HepG2 (cell line): ENCODE results near the gene STX2. TPM values are rescaled to one million over a fixed set of nuclear protein-coding genes. Genes with fewer than 3 reads are reported as not detected.

Experiments used
- ATAC-seq: fragments of 200-7000 bp; cut with Tn5 transposase; 3 replicates; pipeline ENCODE4 v1.9.1; 2020; ENCODE audit warnings: mild to moderate bottlenecking, moderate library complexity
- BruUV-seq: library from RNA; stranded (reverse); fragments of 400-500 nt; replicated peaks from 2 replicates; lab custom pipeline; 2021; lab: Mats Ljungman, UMichigan
- CTCF ChIA-PET: fragments of 300-600 bp; formaldehyde crosslinking; extraction: SDS; loops from one replicate; lab custom pipeline; 2021; ENCODE audit warnings: low total read pairs, inconsistent platforms, low intra/inter-chr PET ratio; lab: Yijun Ruan, JAX
- POLR2A ChIA-PET: fragments of 350-600 bp; sonication (Branson Sonifier 250); formaldehyde crosslinking; loops from one replicate; lab custom pipeline; 2020; ENCODE audit warnings: antibody characterized with exemption, inconsistent platforms; lab: Yijun Ruan, JAX
- DNase-seq: peaks from one replicate; pipeline ENCODE4 v3.0.0-alpha.2; 2015; ENCODE audit warnings: low spot score
- FAIRE-seq: peaks from 3 replicates; lab custom pipeline; 2011; peaks lifted over from hg19 to GRCh38; lab: Jason Lieb, UNC
- H2AFZ ChIP-seq: one replicate; pipeline ENCODE4 v1.6.1; 2011; ENCODE audit warnings: low read length, inconsistent platforms
- H3K27ac ChIP-seq: fragments of 300-600 bp; 3 replicates; pipeline ENCODE4 v1.8.0; 2011; ENCODE audit warnings: mixed run types, mild to moderate bottlenecking, mixed read lengths, low read length, inconsistent platforms; ENCODE audit not compliant: insufficient read depth; ENCODE audit errors: extremely low read length
- H3K27me3 ChIP-seq, 2 experiments: fragments of 200-600 bp in 1 of 2; 2 replicates in 1 of 2; 3 replicates in 1 of 2; pipeline versions ENCODE4 v1.6.0 to v1.8.0; 2011; ENCODE audit warnings: low read length in 2 of 2, mild to moderate bottlenecking in 2 of 2, moderate library complexity in 2 of 2, inconsistent platforms in 1 of 2; ENCODE audit not compliant: insufficient read depth in 2 of 2, control insufficient read depth in 1 of 2
- H3K36me3 ChIP-seq, 2 experiments: fragments of 200-600 bp in 1 of 2; replicated peaks in 1 of 2; 2 replicates in 1 of 2; 3 replicates in 1 of 2; pipeline versions ENCODE4 v1.5.1 to v1.8.0; 2011; ENCODE audit warnings: low read length in 2 of 2, inconsistent platforms in 1 of 2; ENCODE audit not compliant: insufficient read depth in 2 of 2, control insufficient read depth in 1 of 2
- H3K4me1 ChIP-seq: 2 replicates; pipeline ENCODE4 v1.5.1; 2012; ENCODE audit warnings: low read length, inconsistent platforms; ENCODE audit not compliant: insufficient read depth
- H3K4me2 ChIP-seq: 2 replicates; pipeline ENCODE4 v1.6.0; 2011; ENCODE audit warnings: low read depth, low read length, inconsistent platforms
- H3K4me3 ChIP-seq, 3 experiments: fragments of 200-600 bp in 1 of 3; sonication (generic), shearing (Covaris generic) in 1 of 3; replicated peaks in 1 of 3; 2 replicates each; pipeline ENCODE4 v1.5.1; 2011 to 2016; ENCODE audit warnings: low read length in 3 of 3, inconsistent platforms in 2 of 3, low read depth in 2 of 3, mild to moderate bottlenecking in 2 of 3, control low read depth in 1 of 3, mixed read lengths in 1 of 3; ENCODE audit not compliant: insufficient read depth in 1 of 3
- H3K79me2 ChIP-seq: one replicate; pipeline ENCODE4 v1.6.1; 2011; ENCODE audit warnings: low read length, inconsistent platforms; ENCODE audit not compliant: insufficient read depth
- H3K9ac ChIP-seq: 2 replicates; pipeline ENCODE4 v1.6.0; 2011; ENCODE audit warnings: mild to moderate bottlenecking, low read depth, low read length, inconsistent platforms; ENCODE audit not compliant: insufficient read depth
- H3K9me3 ChIP-seq: 2 replicates; pipeline ENCODE4 v1.5.1; 2012; ENCODE audit warnings: mild to moderate bottlenecking, low read length
- H4K20me1 ChIP-seq: 2 replicates; pipeline ENCODE4 v1.6.0; 2011; ENCODE audit warnings: inconsistent platforms, mild to moderate bottlenecking, low read length, moderate library complexity; ENCODE audit not compliant: insufficient read depth
- HOXA7 ChIP-seq: sonication (generic); formaldehyde crosslinking; IDR thresholded peaks from 2 replicates; pipeline ENCODE4 v1.8.1; 2022; ENCODE audit warnings: mild to moderate bottlenecking, missing genetic modification reagents, moderate library complexity
- IRX3 ChIP-seq: sonication (generic); formaldehyde crosslinking; IDR thresholded peaks from 2 replicates; pipeline ENCODE4 v1.8.1; 2023; ENCODE audit warnings: mild to moderate bottlenecking, low read depth, missing genetic modification reagents, borderline replicate concordance
- NFE2L1 ChIP-seq: sonication (generic); formaldehyde crosslinking; IDR thresholded peaks from 2 replicates; pipeline ENCODE4 v1.4.0; 2020; ENCODE audit warnings: missing genetic modification reagents, mild to moderate bottlenecking, borderline replicate concordance
- RFXANK ChIP-seq: IDR thresholded peaks from 2 replicates; pipeline ENCODE4 v1.6.1; 2016
- ZSCAN9 ChIP-seq: IDR thresholded peaks from 2 replicates; pipeline ENCODE4 v1.6.1; 2016; ENCODE audit warnings: borderline replicate concordance
- WGBS: methylation state at CpG from one replicate; pipeline ENCODE4 v1.1.6; 2017; ENCODE audit warnings: low lambda C conversion rate; 5-methylcytosine and 5-hydroxymethylcytosine counted together
- in situ Hi-C: cut with HindIII; loops from 2 replicates; pipeline ENCODE4 v1.10.0; 2017; ENCODE audit warnings: low pct_unique_long_range_greater_than_20kb; ENCODE audit not compliant: extremely low pct_ligation_motif_present
- intact Hi-C: fragments of 100-400 bp; cut with micrococcal nuclease; formaldehyde crosslinking; loops from one replicate; pipeline ENCODE4 v1.10.0; 2022; ENCODE audit not compliant: unreplicated experiment
- polyA plus RNA-seq, 8 experiments: library from polyadenylated mRNA; depleted of rRNA in 3 of 8; stranded (reverse) in 7 of 8; unstranded in 1 of 8; fragments of >200 nt; fragmentation: Illumina TruSeq in 4 of 8; extraction: Trizol in 4 of 8; gene quantifications; 2 replicates each; pipeline versions ENCODE4 v1.2.1 to v1.2.3, GENCODE V29; 2011 to 2016; ENCODE audit warnings: low read depth in 4 of 8, missing spikeins in 1 of 8, mixed read lengths in 1 of 8; ENCODE audit not compliant: insufficient read depth in 1 of 8
- total RNA-seq, 5 experiments: library from RNA; depleted of rRNA; stranded (reverse); fragments of >200 nt; fragmentation: Illumina TruSeq; extraction: Trizol; gene quantifications; 2 replicates each; pipeline ENCODE4 v1.2.3, GENCODE V29; 2016; ENCODE audit warnings: low read depth in 1 of 5
- TF ChIP-seq, protein P1 (sequence below): sonication (generic); formaldehyde crosslinking; IDR thresholded peaks from 2 replicates; pipeline ENCODE4 v1.4.0; 2020; ENCODE audit warnings: missing genetic modification reagents
- TF ChIP-seq, protein P2 (sequence below): IDR thresholded peaks from 2 replicates; pipeline ENCODE4 v1.6.1; 2016; ENCODE audit warnings: mild to moderate bottlenecking

The STX2 gene
- total and polyA plus RNA-seq, 2 of the 13 experiments (the other 11 are each of a cell fraction or from before 2014, with no cell fraction given), result 13.4 to 25.1 TPM

DNA sequence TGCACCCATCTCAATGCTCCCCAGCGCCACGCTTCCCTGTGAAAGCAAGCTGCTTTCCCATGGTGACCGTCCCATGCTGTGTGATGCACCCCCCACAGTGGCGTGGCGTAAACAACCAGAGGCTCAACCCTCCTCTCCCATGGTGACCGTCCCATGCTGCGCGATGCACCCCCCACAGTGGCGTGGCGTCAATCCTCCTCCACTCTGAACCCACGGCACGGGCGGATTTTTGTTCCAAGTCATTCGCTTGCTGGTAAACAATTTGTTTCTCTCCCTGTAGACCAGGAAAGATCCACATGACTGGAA, 8.9 kb downstream of the STX2 start:
- intact Hi-C loops, result no loop called here
- DNase-seq, result no peak
- ChIA-PET POLR2A (no interaction called here), CTCF (no interaction called here)
- in situ Hi-C loops, result no loop called here
- Histone ChIP-seq H3K9ac (no peak overlapping the region), H4K20me1 (no peaks in the 10 kb centered on the region), H3K4me3 (no peak overlapping the region), H3K27ac (no peak overlapping the region), H3K4me2 (no peak overlapping the region), H3K4me1 (peaks cover 39% of the 10 kb centered on the region), H2AFZ (no peak overlapping the region), H3K9me3 (no peaks in the 10 kb centered on the region), H3K79me2 (peaks cover 11% of the 10 kb centered on the region), H3K36me3 (peaks cover 0 to 7% of the 10 kb centered on the region in 2 experiments; a peak in 2 of 5 replicates), H3K27me3 (no peaks in the 10 kb centered on the region)
- TF ChIP-seq IRX3, result no peak
- no peak for TF ChIP-seq ZSCAN9 (CRISPR knock-in tag)
- no peak for TF ChIP-seq HOXA7 (CRISPR knock-in tag)
- TF ChIP-seq NFE2L1 (CRISPR knock-in tag), result no peak
- TF ChIP-seq, protein P1, sequence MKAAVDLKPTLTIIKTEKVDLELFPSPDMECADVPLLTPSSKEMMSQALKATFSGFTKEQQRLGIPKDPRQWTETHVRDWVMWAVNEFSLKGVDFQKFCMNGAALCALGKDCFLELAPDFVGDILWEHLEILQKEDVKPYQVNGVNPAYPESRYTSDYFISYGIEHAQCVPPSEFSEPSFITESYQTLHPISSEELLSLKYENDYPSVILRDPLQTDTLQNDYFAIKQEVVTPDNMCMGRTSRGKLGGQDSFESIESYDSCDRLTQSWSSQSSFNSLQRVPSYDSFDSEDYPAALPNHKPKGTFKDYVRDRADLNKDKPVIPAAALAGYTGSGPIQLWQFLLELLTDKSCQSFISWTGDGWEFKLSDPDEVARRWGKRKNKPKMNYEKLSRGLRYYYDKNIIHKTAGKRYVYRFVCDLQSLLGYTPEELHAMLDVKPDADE (CRISPR knock-in tag), result no peak
- TF ChIP-seq, protein P2, sequence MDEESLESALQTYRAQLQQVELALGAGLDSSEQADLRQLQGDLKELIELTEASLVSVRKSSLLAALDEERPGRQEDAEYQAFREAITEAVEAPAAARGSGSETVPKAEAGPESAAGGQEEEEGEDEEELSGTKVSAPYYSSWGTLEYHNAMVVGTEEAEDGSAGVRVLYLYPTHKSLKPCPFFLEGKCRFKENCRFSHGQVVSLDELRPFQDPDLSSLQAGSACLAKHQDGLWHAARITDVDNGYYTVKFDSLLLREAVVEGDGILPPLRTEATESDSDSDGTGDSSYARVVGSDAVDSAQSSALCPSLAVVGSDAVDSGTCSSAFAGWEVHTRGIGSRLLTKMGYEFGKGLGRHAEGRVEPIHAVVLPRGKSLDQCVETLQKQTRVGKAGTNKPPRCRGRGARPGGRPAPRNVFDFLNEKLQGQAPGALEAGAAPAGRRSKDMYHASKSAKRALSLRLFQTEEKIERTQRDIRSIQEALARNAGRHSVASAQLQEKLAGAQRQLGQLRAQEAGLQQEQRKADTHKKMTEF (CRISPR knock-in tag), result no peak
- no peak for TF ChIP-seq RFXANK
- ATAC-seq, result no peak
- BruUV-seq, result no TSS peak
- FAIRE-seq, result no peak
- WGBS, result 94% methylated on average over 13 of the region's 14 CpGs
